ENCODE results near the gene TRIO.

DNA sequence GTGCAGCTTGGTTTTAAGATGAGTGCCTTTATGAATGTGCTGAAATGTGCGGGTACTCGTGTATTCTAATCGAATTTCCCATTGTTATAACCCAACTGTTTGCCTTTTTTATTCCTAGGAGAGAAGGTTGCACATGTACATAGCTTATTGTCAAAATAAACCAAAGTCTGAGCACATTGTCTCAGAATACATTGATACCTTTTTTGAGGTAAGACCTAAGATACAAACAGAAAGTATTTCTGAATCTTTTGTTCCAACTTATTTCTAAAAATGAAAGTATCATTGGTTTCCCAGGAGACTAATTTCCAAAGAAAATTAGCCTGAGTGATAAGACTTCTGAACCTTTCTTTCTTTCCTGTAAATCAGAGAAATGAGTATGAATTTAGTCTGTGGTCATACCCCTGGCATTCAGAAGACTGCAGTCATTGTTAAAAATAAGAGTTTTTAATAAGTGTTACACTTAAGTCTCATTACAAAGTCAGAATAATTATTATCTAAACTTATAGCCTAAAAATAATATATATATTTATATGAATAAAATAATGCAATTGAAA is 336.1 kb downstream of the TRIO start:
- TF ChIP-seq CTCF (IDR thresholded peaks at IDR 0.05 in 2 of 3, conservative IDR thresholded peaks at IDR 0.05 in 1 of 3; ENCODE audit: borderline replicate concordance in 1 of 3, insufficient read depth in 1 of 3, low read depth in 2 of 3, low read length in 2 of 3) (no peak), POLR2AphosphoS5 (IDR thresholded peaks at IDR 0.05; ENCODE audit: low read depth, low read length) (no peak), ZNF274 (IDR thresholded peaks at IDR 0.05; ENCODE audit: low read depth, low read length) (no peak), ZFX (IDR thresholded peaks at IDR 0.05) (no peak), RAD21 (IDR thresholded peaks at IDR 0.05; ENCODE audit: low read depth) (no peak), EZH2 (IDR thresholded peaks at IDR 0.05) (no peak), POLR2A (IDR thresholded peaks at IDR 0.05; ENCODE audit: borderline replicate concordance, extremely low read depth, insufficient read depth, insufficient read length) (no peak), YY1 (IDR thresholded peaks at IDR 0.05; ENCODE audit: extremely low read depth, insufficient replicate concordance, low read depth, low read length) (no peak)
- TF ChIP-seq, protein P1, sequence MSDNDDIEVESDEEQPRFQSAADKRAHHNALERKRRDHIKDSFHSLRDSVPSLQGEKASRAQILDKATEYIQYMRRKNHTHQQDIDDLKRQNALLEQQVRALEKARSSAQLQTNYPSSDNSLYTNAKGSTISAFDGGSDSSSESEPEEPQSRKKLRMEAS (IDR thresholded peaks at IDR 0.05): no peak
- TF ChIP-seq, protein P2, sequence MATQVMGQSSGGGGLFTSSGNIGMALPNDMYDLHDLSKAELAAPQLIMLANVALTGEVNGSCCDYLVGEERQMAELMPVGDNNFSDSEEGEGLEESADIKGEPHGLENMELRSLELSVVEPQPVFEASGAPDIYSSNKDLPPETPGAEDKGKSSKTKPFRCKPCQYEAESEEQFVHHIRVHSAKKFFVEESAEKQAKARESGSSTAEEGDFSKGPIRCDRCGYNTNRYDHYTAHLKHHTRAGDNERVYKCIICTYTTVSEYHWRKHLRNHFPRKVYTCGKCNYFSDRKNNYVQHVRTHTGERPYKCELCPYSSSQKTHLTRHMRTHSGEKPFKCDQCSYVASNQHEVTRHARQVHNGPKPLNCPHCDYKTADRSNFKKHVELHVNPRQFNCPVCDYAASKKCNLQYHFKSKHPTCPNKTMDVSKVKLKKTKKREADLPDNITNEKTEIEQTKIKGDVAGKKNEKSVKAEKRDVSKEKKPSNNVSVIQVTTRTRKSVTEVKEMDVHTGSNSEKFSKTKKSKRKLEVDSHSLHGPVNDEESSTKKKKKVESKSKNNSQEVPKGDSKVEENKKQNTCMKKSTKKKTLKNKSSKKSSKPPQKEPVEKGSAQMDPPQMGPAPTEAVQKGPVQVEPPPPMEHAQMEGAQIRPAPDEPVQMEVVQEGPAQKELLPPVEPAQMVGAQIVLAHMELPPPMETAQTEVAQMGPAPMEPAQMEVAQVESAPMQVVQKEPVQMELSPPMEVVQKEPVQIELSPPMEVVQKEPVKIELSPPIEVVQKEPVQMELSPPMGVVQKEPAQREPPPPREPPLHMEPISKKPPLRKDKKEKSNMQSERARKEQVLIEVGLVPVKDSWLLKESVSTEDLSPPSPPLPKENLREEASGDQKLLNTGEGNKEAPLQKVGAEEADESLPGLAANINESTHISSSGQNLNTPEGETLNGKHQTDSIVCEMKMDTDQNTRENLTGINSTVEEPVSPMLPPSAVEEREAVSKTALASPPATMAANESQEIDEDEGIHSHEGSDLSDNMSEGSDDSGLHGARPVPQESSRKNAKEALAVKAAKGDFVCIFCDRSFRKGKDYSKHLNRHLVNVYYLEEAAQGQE (IDR thresholded peaks at IDR 0.05; ENCODE audit: low read depth): no peak

Measured in HCT116 (cell line).